ENCODE measurements around the gene MAP3K15.

DNA sequence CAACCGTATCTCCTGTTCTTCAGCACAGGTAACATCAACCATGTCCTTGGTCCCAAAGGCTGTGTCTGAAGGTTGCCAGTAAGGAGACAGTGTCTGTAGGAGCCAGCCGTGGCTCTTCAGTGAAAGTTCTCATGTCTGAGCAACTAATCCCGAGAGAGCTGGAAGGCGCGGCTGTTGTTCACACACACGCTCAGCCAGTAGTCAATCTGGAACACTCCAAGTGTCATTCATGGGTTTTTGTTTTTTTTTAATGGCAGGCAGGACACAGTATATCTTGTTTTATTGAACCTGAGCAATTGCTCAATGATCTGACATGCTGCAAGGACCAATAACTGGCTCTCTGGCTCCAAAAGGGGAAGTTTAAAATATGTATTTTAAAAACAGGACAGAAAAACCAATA lies 48.4 kb upstream of the MAP3K15 start:
- TF ChIP-seq, protein P1, sequence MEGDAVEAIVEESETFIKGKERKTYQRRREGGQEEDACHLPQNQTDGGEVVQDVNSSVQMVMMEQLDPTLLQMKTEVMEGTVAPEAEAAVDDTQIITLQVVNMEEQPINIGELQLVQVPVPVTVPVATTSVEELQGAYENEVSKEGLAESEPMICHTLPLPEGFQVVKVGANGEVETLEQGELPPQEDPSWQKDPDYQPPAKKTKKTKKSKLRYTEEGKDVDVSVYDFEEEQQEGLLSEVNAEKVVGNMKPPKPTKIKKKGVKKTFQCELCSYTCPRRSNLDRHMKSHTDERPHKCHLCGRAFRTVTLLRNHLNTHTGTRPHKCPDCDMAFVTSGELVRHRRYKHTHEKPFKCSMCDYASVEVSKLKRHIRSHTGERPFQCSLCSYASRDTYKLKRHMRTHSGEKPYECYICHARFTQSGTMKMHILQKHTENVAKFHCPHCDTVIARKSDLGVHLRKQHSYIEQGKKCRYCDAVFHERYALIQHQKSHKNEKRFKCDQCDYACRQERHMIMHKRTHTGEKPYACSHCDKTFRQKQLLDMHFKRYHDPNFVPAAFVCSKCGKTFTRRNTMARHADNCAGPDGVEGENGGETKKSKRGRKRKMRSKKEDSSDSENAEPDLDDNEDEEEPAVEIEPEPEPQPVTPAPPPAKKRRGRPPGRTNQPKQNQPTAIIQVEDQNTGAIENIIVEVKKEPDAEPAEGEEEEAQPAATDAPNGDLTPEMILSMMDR (IDR thresholded peaks at IDR 0.05; ENCODE audit: insufficient read depth, low read depth, low read length), result no peak
- no peak for TF ChIP-seq EZH2 (IDR thresholded peaks at IDR 0.05; ENCODE audit: insufficient read depth, low read length)
